ENCODE results near the gene IL1RAP.

- TF ChIP-seq CTCF (IDR thresholded peaks at IDR 0.05) (no peak), POLR2A (IDR thresholded peaks at IDR 0.05) (no peak), POLR2AphosphoS5 (IDR thresholded peaks at IDR 0.05) (no peak), EP300 (IDR thresholded peaks at IDR 0.05; ENCODE audit: low read depth) (no peak)
Measured at GRCh38 chr3:190568036-190568435, 54.2 kb downstream of the IL1RAP start.
